GM19468 (cell line): ENCODE results near the gene RARA.
A peak's percentile ranks its signal among the peaks of the same experiment; 100 is the strongest.

Experiments used
- ATAC-seq: cut with Tn5 transposase; IDR thresholded peaks from one replicate; pipeline ENCODE4 v1.9.1; 2021; ENCODE audit warnings: mild to moderate bottlenecking, moderate library complexity, moderate number of reproducible peaks; ENCODE audit not compliant: unreplicated experiment; ENCODE audit errors: extremely low read depth

RARA gene

GRCh38 chr17:40352237-40352778 is 43.3 kb downstream of the RARA start:
- ATAC-seq: no peak

- no peak for ATAC-seq
These were observed 43.9 kb downstream of the RARA start for GRCh38 chr17:40352779-40353394.

- no peak for ATAC-seq
These were observed 45.5 kb downstream of the RARA start for GRCh38 chr17:40354221-40355122.

- ATAC-seq: no peak
These were observed 46.3 kb downstream of the RARA start for GRCh38 chr17:40355123-40355803.

DNA sequence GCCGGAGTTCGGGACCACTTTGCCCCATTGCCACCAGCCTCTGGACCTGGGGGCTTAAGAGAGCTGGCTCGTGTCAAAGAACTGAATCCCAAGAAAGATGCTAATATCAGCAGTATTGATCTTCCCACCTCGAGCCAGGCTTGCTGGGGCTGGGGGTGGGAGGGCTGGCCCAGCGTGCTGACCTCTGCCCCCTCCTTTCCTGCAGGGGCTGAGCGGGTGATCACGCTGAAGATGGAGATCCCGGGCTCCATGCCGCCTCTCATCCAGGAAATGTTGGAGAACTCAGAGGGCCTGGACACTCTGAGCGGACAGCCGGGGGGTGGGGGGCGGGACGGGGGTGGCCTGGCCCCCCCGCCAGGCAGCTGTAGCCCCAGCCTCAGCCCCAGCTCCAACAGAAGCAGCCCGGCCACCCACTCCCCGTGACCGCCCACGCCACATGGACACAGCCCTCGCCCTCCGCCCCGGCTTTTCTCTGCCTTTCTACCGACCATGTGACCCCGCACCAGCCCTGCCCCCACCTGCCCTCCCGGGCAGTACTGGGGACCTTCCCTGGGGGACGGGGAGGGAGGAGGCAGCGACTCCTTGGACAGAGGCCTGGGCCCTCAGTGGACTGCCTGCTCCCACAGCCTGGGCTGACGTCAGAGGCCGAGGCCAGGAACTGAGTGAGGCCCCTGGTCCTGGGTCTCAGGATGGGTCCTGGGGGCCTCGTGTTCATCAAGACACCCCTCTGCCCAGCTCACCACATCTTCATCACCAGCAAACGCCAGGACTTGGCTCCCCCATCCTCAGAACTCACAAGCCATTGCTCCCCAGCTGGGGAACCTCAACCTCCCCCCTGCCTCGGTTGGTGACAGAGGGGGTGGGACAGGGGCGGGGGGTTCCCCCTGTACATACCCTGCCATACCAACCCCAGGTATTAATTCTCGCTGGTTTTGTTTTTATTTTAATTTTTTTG is 47.1 kb downstream of the RARA start:
- no peak for ATAC-seq

- ATAC-seq: no peak
These were observed 48.3 kb downstream of the RARA start for GRCh38 chr17:40356990-40357881.

DNA sequence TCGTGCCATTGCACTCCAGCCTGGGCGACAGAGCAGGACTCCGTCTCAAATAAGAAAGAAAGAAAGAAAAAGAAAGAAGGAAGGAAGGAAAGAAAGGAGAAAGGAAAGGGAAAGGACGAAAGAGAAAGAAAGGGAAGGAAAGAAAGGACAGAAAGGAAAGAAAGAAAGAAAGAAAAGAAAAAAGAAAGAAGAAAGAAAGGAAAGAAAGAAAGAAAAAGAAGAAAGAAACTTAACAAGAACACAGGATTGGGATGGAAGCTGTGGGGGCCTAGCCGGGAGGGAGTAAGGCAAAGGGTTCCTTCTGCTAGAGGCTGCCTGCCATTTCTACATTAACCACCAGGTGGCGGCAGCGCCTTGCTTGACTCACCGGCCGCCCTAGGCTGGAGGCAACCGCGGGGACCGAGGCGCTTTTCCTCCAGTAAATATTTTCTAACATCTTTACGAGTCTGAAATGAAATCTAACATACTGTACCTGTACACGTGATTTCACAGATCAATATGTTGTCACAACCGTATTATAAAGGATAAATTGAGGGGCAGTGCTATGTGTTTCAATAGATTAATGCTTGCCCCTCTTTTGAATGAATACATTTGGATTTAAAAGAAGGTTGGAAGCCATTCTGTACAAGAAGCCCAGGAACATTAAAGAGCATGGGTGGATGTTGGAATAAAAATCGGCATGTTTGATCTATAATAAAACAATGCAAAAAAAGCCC is 49.5 kb downstream of the RARA start:
- ATAC-seq: no peak

DNA sequence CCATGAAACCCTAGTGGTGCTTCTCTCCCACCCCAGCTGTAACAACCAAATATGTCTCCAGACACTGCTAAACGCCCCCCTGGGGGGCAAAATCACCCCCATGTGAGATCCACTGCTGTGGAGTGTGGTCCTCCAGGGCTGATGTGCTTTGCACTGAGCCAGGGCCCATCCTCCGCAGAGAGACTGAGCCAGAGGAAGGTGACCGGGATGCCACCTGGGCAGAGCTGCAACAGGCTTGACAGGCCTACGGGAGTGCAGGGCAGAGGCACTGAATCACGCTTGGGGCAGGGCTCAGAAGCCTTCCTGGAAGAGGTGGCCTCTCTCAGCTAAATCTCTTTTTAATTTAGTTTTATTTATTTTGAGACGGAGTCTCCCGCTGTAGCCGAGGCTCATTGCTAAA is 51.1 kb downstream of the RARA start:
- no peak for ATAC-seq

DNA sequence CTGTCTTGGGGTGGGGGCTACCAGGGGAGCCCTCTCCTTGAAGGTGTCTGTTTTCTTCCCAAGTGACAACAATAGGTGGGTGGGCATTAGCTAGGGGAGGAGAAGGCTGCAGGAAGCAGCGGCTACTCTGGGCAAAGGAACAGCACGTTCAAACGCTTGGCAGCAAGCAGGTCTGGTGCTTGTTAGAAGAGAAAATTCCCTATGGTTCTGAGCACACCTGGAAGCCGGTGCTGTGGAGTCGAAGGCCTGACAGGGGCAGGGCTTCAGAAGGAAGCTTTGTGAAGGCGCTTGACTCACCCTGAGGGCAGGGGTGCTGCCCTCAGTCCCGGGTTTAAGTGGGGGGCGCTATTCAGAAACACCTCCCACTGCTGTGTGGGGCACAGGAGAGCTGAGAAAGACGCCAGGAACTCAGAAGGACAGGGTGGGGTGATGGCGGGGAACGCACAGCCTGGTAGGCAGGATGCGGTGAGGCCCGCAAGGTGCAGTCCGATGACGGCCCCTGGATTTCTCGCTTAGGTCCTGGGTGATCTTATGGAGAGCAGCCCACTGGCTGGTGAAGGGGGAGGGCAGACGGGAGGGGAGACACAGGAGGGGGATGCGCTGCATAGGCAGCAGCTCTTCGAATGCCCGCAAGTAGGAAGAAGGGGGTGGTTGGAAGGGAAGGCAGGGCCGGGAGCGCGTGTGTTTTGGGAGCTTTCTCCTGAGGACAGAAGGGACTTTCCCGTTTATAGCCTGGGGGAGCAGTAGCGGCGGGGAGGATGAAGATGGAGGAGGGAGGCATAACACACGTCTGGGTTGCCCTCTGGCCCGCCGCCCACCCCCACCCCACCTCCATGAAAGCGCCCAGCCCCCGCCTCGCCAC is 52.3 kb downstream of the RARA start:
- no peak for ATAC-seq

GRCh38 chr17:40361925-40362695 is 53.1 kb downstream of the RARA start:
- ATAC-seq: no peak

DNA sequence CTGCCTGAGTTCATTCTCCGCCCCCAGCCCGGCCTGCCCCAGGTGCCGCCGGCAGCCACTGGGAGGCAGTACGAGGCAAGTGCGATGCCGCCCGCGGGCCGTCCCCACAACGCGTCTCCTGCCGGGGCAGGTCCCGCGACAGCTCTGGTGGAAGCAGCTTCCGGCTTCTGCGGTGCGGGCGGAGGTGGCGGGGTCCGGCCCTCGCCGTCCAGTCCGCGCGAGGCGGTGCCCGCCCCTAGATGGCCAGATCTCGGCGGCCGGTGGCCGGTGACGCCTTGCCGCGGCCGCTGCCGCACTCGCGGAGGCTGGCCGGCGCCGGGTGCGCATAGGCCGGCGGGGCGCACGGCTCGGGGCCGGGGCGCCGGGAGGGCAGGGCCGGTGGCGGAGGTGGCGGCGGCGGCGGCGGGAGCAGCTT is 53.7 kb downstream of the RARA start:
- ATAC-seq: peak; percentile 51

DNA sequence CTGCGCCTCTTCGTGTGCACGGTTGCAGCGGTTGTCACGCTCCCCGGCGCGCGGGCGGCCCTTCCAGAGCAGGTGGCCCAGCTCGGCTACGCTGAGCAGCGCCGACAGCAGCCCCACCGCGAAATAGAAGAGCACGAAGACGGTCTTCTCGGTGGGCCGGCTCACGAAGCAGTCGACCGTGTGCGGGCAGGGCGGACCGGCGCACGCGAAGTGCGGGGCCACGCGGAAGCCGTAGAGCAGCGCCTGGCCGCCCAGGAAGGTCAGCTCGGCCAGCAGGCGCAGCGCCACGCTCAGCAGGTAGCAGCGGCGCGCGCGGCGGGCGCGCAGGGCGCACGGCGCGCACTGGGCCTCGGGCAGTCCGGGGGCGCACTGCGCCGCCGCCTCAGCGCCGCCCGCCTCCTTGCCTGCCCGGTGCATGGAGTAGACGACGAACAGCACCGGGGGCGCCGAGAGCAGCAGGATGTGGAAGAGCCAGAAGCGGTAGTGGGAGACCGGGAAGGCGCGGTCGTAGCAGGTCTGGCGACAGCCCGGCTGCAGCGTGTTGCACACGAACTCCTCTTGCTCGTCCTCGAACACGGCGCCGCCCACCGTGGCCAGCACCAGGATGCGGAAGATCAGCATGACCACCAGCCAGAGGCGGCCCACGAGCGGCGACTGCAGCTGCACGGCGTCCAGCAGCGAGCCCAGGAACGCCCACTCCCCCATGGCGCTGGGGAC is 54.3 kb downstream of the RARA start:
- no peak for ATAC-seq

GRCh38 chr17:40364121-40364861 is 55.3 kb downstream of the RARA start, which contains the start of gene GJD3:
TSS of gene GJD3 (minus strand) at chr17:40364737. CDS start at chr17:40363815, 922 bp downstream.
- no peak for ATAC-seq

DNA sequence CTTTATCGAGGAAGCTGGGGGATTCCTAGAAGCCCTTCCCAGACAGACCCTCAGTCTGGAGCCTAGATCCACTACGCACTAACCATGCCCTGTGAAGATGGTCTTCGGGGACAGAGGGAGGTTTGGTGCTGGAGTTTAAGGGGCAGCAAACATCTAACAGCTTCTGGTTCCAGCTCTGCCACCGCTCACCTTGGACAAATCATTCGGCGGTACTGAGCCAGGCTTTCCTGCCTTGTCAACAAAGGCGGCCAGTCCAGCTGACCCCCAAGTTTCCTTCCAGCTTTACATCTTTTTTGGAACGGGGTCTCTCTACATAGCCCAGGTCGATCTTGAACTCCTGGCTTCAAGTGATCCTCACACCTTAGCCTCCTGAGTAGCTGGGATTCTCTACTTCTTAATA is 55.9 kb downstream of the RARA start:
- ATAC-seq: no peak
